Fibroblast of peridontal ligament (primary cell): Measurements from ENCODE around the gene PXDN.
"Not testable (repeated sequence)": the region's sequence is repeated elsewhere in the genome, so short reads cannot be mapped to it uniquely, and the experiment has no call there.

ENCODE experiments used
- DNase-seq: peaks from one replicate; pipeline ENCODE4 v3.0.0-alpha.2; 2010; ENCODE audit errors: extremely low read depth

PXDN gene

GRCh38 chr2:1681323-1682180, 62.8 kb downstream of the PXDN start:
- no peak for DNase-seq

- DNase-seq: no peak
Measured at GRCh38 chr2:1681017-1681318, 63.3 kb downstream of the PXDN start.

GRCh38 chr2:1680222-1681016, 63.9 kb downstream of the PXDN start:
- DNase-seq: no peak

GRCh38 chr2:1679488-1680039, 64.8 kb downstream of the PXDN start:
- not testable (repeated sequence) for DNase-seq

- not testable (repeated sequence) for DNase-seq
Measured at GRCh38 chr2:1679065-1679464, 65.2 kb downstream of the PXDN start.

GRCh38 chr2:1678609-1679008, 65.7 kb downstream of the PXDN start:
- DNase-seq: no peak

GRCh38 chr2:1677821-1678165, 66.5 kb downstream of the PXDN start:
- no peak for DNase-seq

GRCh38 chr2:1676913-1677820, 67.1 kb downstream of the PXDN start:
- no peak for DNase-seq

GRCh38 chr2:1676091-1676912, 68.0 kb downstream of the PXDN start:
- no peak for DNase-seq

- peak; percentile 81 for DNase-seq
Measured at GRCh38 chr2:1675633-1676032, 68.7 kb downstream of the PXDN start.

GRCh38 chr2:1674766-1675397, 69.4 kb downstream of the PXDN start:
- no peak for DNase-seq

GRCh38 chr2:1674276-1674675, 70.0 kb downstream of the PXDN start:
- DNase-seq: no peak

GRCh38 chr2:1673160-1673944, 71.0 kb downstream of the PXDN start:
- no peak for DNase-seq

GRCh38 chr2:1672738-1673137, 71.6 kb downstream of the PXDN start:
- no peak for DNase-seq

- no peak for DNase-seq
Measured at GRCh38 chr2:1671916-1672315, 72.4 kb downstream of the PXDN start.

GRCh38 chr2:1670636-1671035, 73.7 kb downstream of the PXDN start:
- DNase-seq: no peak

GRCh38 chr2:1665761-1666505, 78.4 kb downstream of the PXDN start:
- DNase-seq: no peak

- DNase-seq: no peak
Measured at GRCh38 chr2:1664698-1665097, 79.6 kb downstream of the PXDN start.

- no peak for DNase-seq
Measured at GRCh38 chr2:1664076-1664605, 80.2 kb downstream of the PXDN start.
